ENCODE results near the gene PDE5A. TPM values are rescaled to one million over a fixed set of nuclear protein-coding genes. Genes with fewer than 3 reads are reported as not detected.

Gene PDE5A
- total RNA-seq (2022; extraction: Qiagen RNA extraction): 0.21 to 0.61 TPM (median 0.30 TPM) in 5 replicates

GRCh38 chr4:119628281-119629141, at the start of gene PDE5A:
TSS of gene PDE5A (minus strand) at chr4:119628804. CDS start at chr4:119628671, 133 bp downstream.

All from A549 treated with CORT108297 at 1 μM for 4 hours (cell line).